MCF 10A (cell line): ENCODE measurements around the gene CRAMP1. TPM values are rescaled to one million over a fixed set of nuclear protein-coding genes. Genes with fewer than 3 reads are reported as not detected.

Experiments used
- BruUV-seq: library from RNA; stranded (reverse); fragments of 400-500 nt; replicated peaks from 2 replicates; lab custom pipeline; 2021; lab: Mats Ljungman, UMichigan
- CTCF ChIA-PET: fragments of 300-600 bp; sonication (Branson Sonifier 250); formaldehyde crosslinking; extraction: SDS; loops from one replicate; lab custom pipeline; 2021; ENCODE audit warnings: antibody characterized with exemption, inconsistent platforms; lab: Yijun Ruan, JAX
- POLR2A ChIA-PET: fragments of 300-600, 350-650 bp; sonication (Branson Sonifier 250); formaldehyde crosslinking; extraction: SDS; loops from one replicate; lab custom pipeline; 2020; ENCODE audit warnings: antibody characterized with exemption, inconsistent platforms; lab: Yijun Ruan, JAX
- DNase-seq: peaks from one replicate; pipeline ENCODE4 v3.0.0-alpha.2; 2018; ENCODE audit not compliant: unreplicated experiment
- H3K27ac Mint-ChIP-seq: one replicate; pipeline ENCODE4 v1.8.0; 2022; ENCODE audit warnings: mild to moderate bottlenecking, low read depth, mixed read lengths; ENCODE audit not compliant: unreplicated experiment
- H3K27me3 Mint-ChIP-seq: one replicate; pipeline ENCODE4 v1.8.0; 2022; ENCODE audit warnings: mixed read lengths; ENCODE audit not compliant: insufficient read depth, unreplicated experiment
- H3K36me3 Mint-ChIP-seq: one replicate; pipeline ENCODE4 v1.8.0; 2022; ENCODE audit warnings: mild to moderate bottlenecking, moderate library complexity, mixed read lengths; ENCODE audit not compliant: insufficient read depth, unreplicated experiment
- H3K4me1 Mint-ChIP-seq: one replicate; pipeline ENCODE4 v1.8.0; 2022; ENCODE audit warnings: mixed read lengths; ENCODE audit not compliant: insufficient read depth, unreplicated experiment
- H3K4me3 Mint-ChIP-seq: one replicate; pipeline ENCODE4 v1.8.0; 2022; ENCODE audit warnings: mild to moderate bottlenecking, moderate library complexity, mixed read lengths; ENCODE audit not compliant: unreplicated experiment
- H3K9me3 Mint-ChIP-seq: one replicate; pipeline ENCODE4 v1.8.0; 2022; ENCODE audit warnings: mixed read lengths; ENCODE audit not compliant: unreplicated experiment
- intact Hi-C: fragments of 100-400 bp; cut with micrococcal nuclease; formaldehyde crosslinking; loops from 2 replicates; pipeline ENCODE4 v1.14.1; 2022
- total RNA-seq: library from RNA; stranded (reverse); gene quantifications from 2 replicates; pipeline ENCODE4 v1.2.3, GENCODE V29; 2022
- TF ChIP-seq, protein P1 (sequence below): fragments of 200-600 bp; IDR thresholded peaks from one replicate; pipeline ENCODE4 v1.8.0; 2022; ENCODE audit warnings: antibody characterized with exemption, mild to moderate bottlenecking; ENCODE audit not compliant: unreplicated experiment

Gene CRAMP1
- total RNA-seq, 1 experiment from 2014 or later: 26.3 TPM

DNA sequence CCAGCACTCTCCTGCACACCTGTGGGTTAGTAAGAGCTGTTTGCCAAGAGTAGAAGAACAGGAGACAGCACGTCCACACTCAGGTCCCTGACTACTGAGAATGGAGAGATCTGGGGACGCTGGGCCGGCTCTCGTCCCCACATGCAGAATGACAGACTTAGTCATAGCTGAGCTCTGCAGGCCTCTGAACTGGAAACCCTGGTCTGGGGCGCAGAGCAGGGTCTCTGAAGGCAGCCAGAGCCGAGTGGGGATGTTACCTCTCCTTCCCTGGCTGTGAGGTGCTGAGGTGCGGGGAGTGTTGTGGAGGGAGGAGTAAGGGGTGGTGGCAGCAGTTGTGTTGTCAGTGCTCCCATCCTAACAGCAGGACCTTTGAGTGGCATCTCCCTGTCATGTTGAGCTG is 58.7 kb downstream of the CRAMP1 start:
- no TSS peak for BruUV-seq
- H3K4me3 Mint-ChIP-seq: no peak overlapping the region
- no peak for DNase-seq
- no peaks in the 10 kb centered on the region for H3K9me3 Mint-ChIP-seq
- TF ChIP-seq, protein P1, sequence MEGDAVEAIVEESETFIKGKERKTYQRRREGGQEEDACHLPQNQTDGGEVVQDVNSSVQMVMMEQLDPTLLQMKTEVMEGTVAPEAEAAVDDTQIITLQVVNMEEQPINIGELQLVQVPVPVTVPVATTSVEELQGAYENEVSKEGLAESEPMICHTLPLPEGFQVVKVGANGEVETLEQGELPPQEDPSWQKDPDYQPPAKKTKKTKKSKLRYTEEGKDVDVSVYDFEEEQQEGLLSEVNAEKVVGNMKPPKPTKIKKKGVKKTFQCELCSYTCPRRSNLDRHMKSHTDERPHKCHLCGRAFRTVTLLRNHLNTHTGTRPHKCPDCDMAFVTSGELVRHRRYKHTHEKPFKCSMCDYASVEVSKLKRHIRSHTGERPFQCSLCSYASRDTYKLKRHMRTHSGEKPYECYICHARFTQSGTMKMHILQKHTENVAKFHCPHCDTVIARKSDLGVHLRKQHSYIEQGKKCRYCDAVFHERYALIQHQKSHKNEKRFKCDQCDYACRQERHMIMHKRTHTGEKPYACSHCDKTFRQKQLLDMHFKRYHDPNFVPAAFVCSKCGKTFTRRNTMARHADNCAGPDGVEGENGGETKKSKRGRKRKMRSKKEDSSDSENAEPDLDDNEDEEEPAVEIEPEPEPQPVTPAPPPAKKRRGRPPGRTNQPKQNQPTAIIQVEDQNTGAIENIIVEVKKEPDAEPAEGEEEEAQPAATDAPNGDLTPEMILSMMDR: no peak
- ChIA-PET CTCF (no interaction called here), POLR2A (no interaction called here)
- intact Hi-C loops: no loop called here
- H3K36me3 Mint-ChIP-seq: peaks cover 79% of the 10 kb centered on the region
- H3K27me3 Mint-ChIP-seq: no peaks in the 10 kb centered on the region
- peaks cover 14% of the 10 kb centered on the region for H3K4me1 Mint-ChIP-seq
- H3K27ac Mint-ChIP-seq: no peak overlapping the region

DNA sequence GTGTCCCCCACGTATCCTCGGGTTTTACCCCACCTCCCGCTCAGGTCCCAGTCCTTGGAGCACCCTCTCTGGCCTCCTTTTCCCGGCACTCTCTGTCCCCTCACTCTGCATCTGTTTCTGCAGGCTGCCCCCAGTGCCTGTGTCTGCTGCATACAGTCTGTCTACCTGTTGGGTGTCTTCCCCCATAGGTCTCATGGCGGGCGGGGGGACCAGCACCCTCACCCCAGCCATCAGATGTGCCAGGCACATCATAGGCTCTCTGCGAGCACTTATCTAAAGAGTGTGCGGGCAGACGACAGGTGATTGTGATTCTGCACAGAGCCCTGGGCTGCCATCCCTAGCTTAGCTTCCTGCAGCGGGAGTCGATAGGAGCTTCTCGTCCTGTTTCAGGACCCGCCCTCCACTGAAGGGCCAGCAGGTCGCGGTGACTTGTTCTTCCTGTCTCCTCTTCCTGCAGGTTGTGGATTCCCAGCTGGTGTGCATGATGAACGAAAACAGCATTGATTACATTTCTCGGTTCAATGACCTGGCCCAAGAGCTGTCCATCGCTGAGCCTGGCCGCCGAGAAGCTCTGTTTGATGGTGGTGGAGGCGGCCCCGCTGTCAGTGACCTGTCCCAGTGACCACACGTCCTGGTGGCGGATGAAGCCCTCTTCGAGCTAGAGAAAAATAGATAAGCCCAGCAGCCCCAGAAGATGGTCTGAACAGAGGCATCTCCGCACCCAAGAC is 61.4 kb downstream of the CRAMP1 start:
- peaks cover 62% of the 10 kb centered on the region for H3K36me3 Mint-ChIP-seq
- no peak for DNase-seq
- H3K4me3 Mint-ChIP-seq: no peak overlapping the region
- H3K4me1 Mint-ChIP-seq: peaks cover 19% of the 10 kb centered on the region
- H3K27ac Mint-ChIP-seq: no peak overlapping the region
- no peaks in the 10 kb centered on the region for H3K27me3 Mint-ChIP-seq
- TF ChIP-seq, protein P1: no peak
- CTCF ChIA-PET: interaction anchor here (0.9 to 1.0 kb wide), 2 partner anchors 26 to 32 kb away, joined by 3 to 5 read pairs; partner anchors contain the start of gene MAPK8IP3
- no peaks in the 10 kb centered on the region for H3K9me3 Mint-ChIP-seq
- POLR2A ChIA-PET: no interaction called here
- BruUV-seq: no TSS peak
- intact Hi-C loops: no loop called here

DNA sequence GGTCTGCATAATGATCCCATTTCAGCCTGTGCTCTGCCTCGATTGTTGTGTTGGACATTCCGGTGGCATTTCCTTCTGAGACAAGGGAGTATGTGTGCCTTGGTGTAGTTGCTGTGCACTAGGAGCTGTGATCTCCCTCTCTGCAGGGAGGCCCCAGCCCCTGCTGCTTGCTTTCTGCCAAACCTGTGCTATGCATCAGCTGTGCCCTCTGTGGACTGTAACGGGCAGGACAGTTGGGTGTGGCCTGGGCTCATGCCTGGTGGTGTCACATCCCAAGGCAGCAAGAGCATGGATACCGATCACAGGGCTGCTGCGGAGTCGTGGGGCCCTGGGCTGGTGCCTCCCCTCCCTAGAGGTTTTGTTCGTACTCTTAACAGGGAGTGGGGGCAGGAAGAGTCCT is 62.1 kb downstream of the CRAMP1 start:
- Mint-ChIP-seq H3K9me3 (no peaks in the 10 kb centered on the region), H3K27me3 (no peaks in the 10 kb centered on the region), H3K4me1 (peaks cover 26% of the 10 kb centered on the region), H3K27ac (no peak overlapping the region), H3K36me3 (peaks cover 61% of the 10 kb centered on the region), H3K4me3 (no peak overlapping the region)
- intact Hi-C loops: no loop called here
- CTCF ChIA-PET: interaction anchor here (0.9 to 1.0 kb wide), 2 partner anchors 27 to 32 kb away, joined by 3 to 5 read pairs; partner anchors contain the start of gene MAPK8IP3
- no peak for DNase-seq
- POLR2A ChIA-PET: interaction anchor here (1.0 kb wide), 1 partner anchor 54 kb away, joined by 3 read pairs; no protein-coding TSS in a partner anchor
- TF ChIP-seq, protein P1: no peak
- no TSS peak for BruUV-seq

DNA sequence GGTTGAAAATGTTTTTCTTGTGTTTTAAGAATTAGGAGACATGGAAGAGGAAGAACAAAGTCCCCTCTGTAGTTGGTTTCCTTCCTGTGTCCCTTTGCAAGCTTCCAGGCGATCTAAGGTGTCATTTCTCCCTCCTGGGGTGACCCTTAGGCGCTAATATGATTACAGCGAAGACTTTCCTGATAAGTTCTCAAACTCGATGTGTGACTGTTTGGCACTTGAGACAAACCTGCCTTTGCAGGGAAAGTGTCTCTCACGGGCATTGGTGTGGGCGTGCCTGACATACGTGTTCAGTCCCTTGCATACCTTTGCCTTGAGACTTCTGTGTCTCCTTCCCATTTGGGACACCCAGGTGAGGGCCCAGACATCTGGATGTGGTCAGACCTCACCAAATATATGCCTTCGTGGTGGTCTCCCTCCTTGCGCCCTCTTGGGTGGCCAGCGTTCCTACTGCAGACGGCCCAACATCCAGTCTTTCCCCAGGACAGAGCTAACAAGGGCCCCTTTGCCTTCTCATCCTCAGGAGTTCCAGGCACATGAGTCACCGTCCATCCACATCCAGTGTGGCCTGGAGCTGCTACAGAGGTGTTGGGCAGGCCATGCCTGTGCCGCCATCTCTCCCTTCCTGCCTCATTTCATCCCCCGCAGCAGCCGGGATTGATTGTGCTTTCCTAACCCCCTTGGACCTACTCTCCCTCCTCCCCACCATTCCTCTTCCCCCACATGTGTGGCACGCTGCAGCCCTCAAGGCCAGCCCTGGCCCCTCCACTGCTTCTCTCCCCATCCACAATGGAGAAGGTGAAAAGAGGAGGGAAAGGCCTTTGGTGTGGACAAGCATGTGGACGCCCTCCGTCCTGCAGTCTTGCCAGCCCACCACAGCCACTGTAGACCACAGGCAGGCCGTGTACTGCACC is 62.8 kb downstream of the CRAMP1 start:
- CTCF ChIA-PET: interaction anchor here (0.6 to 1.0 kb wide), 4 partner anchors 27 to 437 kb away, joined by 3 read pairs; no protein-coding TSS in a partner anchor
- no TSS peak for BruUV-seq
- POLR2A ChIA-PET: interaction anchor here (1.0 to 1.6 kb wide), 3 partner anchors 14 to 54 kb away, joined by 3 to 4 read pairs (median 3); no protein-coding TSS in a partner anchor
- Mint-ChIP-seq H3K27me3 (no peaks in the 10 kb centered on the region), H3K27ac (peak overlapping the region; percentile 65), H3K36me3 (peaks cover 54% of the 10 kb centered on the region), H3K4me1 (peaks cover 26% of the 10 kb centered on the region), H3K9me3 (no peaks in the 10 kb centered on the region), H3K4me3 (no peak overlapping the region)
- TF ChIP-seq, protein P1: no peak
- peak; percentile 43 for DNase-seq
- intact Hi-C loops: loop anchor here (5.0 kb wide), 1 partner anchor 63 kb away; the partner anchor contains the start of genes CRAMP1 and IFT140
